GM12878 (cell line): Measurements from ENCODE around the gene JPT1. TPM values are rescaled to one million over a fixed set of nuclear protein-coding genes. Genes with fewer than 3 reads are reported as not detected.

ENCODE experiments used
- ATAC-seq: fragments of 200-7000 bp; cut with Tn5 transposase; 3 replicates; pipeline ENCODE4 v1.9.1; 2020; ENCODE audit warnings: mild to moderate bottlenecking, moderate library complexity
- BruUV-seq: library from RNA; stranded (reverse); fragments of 400-500 nt; replicated peaks from 2 replicates; lab custom pipeline; 2021; lab: Mats Ljungman, UMichigan
- CTCF ChIA-PET: fragments of 300-600 bp; sonication (Branson Sonifier 250); formaldehyde crosslinking; extraction: SDS; loops from one replicate; lab custom pipeline; 2021; ENCODE audit warnings: inconsistent platforms; lab: Yijun Ruan, JAX
- POLR2A ChIA-PET: fragments of 350-600 bp; formaldehyde crosslinking; extraction: SDS; loops from one replicate; lab custom pipeline; 2021; ENCODE audit warnings: inconsistent platforms; lab: Charles Lee
- RAD21 ChIA-PET: fragments of 300-600 bp; sonication (Branson Sonifier 250); formaldehyde crosslinking; loops from one replicate; lab custom pipeline; 2023; ENCODE audit warnings: antibody characterized with exemption; ENCODE audit not compliant: unreplicated experiment; lab: Charles Lee
- SMC1A ChIA-PET: fragments of 300-600 bp; sonication (Branson Sonifier 250); formaldehyde crosslinking; loops from one replicate; lab custom pipeline; 2023; ENCODE audit not compliant: unreplicated experiment, uncharacterized antibody; lab: Charles Lee
- DNase-seq: peaks from one replicate; pipeline ENCODE4 v3.0.0-alpha.2; 2011; ENCODE audit warnings: low read depth, low spot score
- FAIRE-seq: peaks from 3 replicates; lab custom pipeline; 2011; peaks lifted over from hg19 to GRCh38; lab: Jason Lieb, UNC
- H2AFZ ChIP-seq: 2 replicates; pipeline ENCODE4 v1.6.0; 2011; ENCODE audit warnings: low read depth, low read length, control low read depth; ENCODE audit not compliant: control insufficient read depth
- H3K27ac ChIP-seq: 2 replicates; pipeline ENCODE4 v1.5.1; 2011; ENCODE audit warnings: control low read depth; ENCODE audit not compliant: control insufficient read depth, insufficient read depth
- H3K27me3 ChIP-seq, 2 experiments: replicated peaks in 1 of 2; 2 replicates each; pipeline versions ENCODE4 v1.6.0 to v1.6.1; 2011; ENCODE audit warnings: low read length in 1 of 2; ENCODE audit not compliant: control insufficient read depth in 2 of 2, insufficient read depth in 2 of 2
- H3K36me3 ChIP-seq, 2 experiments: 2 replicates each; pipeline ENCODE4 v1.5.1; 2011; ENCODE audit warnings: low read length in 1 of 2; ENCODE audit not compliant: control insufficient read depth in 2 of 2, insufficient read depth in 2 of 2
- H3K4me1 ChIP-seq: 2 replicates; pipeline ENCODE4 v1.6.1; 2011; ENCODE audit warnings: mild to moderate bottlenecking, low read length, moderate library complexity, mixed read lengths; ENCODE audit not compliant: control insufficient read depth, insufficient read depth
- H3K4me2 ChIP-seq: 2 replicates; pipeline ENCODE4 v1.6.0; 2011; ENCODE audit warnings: control low read depth; ENCODE audit not compliant: control insufficient read depth, insufficient read depth
- H3K4me3 ChIP-seq: fragments of 200-600 bp; sonication (generic); 2 replicates; pipeline ENCODE4 v1.5.1; 2016
- H3K79me2 ChIP-seq: 2 replicates; pipeline ENCODE4 v1.6.0; 2011; ENCODE audit warnings: low read length; ENCODE audit not compliant: control insufficient read depth, insufficient read depth
- H3K9ac ChIP-seq: 2 replicates; pipeline ENCODE4 v1.8.0; 2011; ENCODE audit warnings: low read length, control low read depth, mixed read lengths; ENCODE audit not compliant: control insufficient read depth, insufficient read depth
- H3K9me3 ChIP-seq: replicated peaks from 3 replicates; pipeline ENCODE4 v1.5.1; 2011; ENCODE audit warnings: mild to moderate bottlenecking, low read length; ENCODE audit not compliant: control insufficient read depth, insufficient read depth
- H4K20me1 ChIP-seq: 2 replicates; pipeline ENCODE4 v1.6.0; 2011; ENCODE audit not compliant: control insufficient read depth, insufficient read depth
- HDAC2 ChIP-seq: fragments of 200-600 bp; sonication (generic); IDR thresholded peaks from 2 replicates; pipeline ENCODE4 v1.6.1; 2017
- TCF3 ChIP-seq: IDR thresholded peaks from 2 replicates; pipeline ENCODE4 v1.6.1; 2012; ENCODE audit warnings: low read depth, mild to moderate bottlenecking, low read length, borderline replicate concordance; ENCODE audit not compliant: insufficient read depth
- WGBS: methylation state at CpG from one replicate; pipeline ENCODE4 v1.1.6; 2016; ENCODE audit warnings: low lambda C conversion rate; ENCODE audit not compliant: insufficient replicate concordance, insufficient coverage; ENCODE audit errors: missing lambda C conversion rate; 5-methylcytosine and 5-hydroxymethylcytosine counted together
- in situ Hi-C: fragments of 300-500 bp; cut with MboI; formaldehyde crosslinking; loops from 9 replicates; pipeline ENCODE4 v1.14.3; 2018; ENCODE audit warnings: mixed read lengths
- intact Hi-C: fragments of 100-400 bp; cut with micrococcal nuclease; formaldehyde crosslinking; loops from one replicate; pipeline ENCODE4 v1.14.2; 2022; ENCODE audit not compliant: unreplicated experiment
- polyA plus RNA-seq, 11 experiments: library from polyadenylated mRNA; depleted of rRNA in 4 of 11; unstranded in 6 of 11; stranded (reverse) in 5 of 11; fragments of >200 nt; fragmentation: Nextera tagmentation in 4 of 11; fragmentation: Illumina TruSeq in 1 of 11; extraction: Ambion mirVana in 4 of 11; extraction: Trizol in 1 of 11; gene quantifications; 1 replicate in 1 of 11; 2 replicates in 10 of 11; pipeline versions ENCODE4 v1.2.1 to v1.2.3, GENCODE V29; 2011 to 2016; ENCODE audit warnings: inconsistent platforms in 2 of 11, missing spikeins in 2 of 11, low read depth in 1 of 11
- total RNA-seq, 4 experiments: library from RNA; depleted of rRNA in 3 of 4; stranded (reverse); fragments of >200 nt in 3 of 4; fragmentation: Illumina TruSeq in 1 of 4; extraction: Trizol in 1 of 4; gene quantifications; 2 replicates each; pipeline versions ENCODE4 v1.2.1 to v1.2.3, GENCODE V29; 2013 to 2021
- TF ChIP-seq, protein P1 (sequence below): IDR thresholded peaks from 2 replicates; pipeline ENCODE4 v1.6.1; 2012; ENCODE audit warnings: mild to moderate bottlenecking, low read depth, low read length
- TF ChIP-seq, protein P2 (sequence below): fragments of 450-650 bp; IDR thresholded peaks from 2 replicates; pipeline ENCODE4 v1.6.1; 2016; ENCODE audit warnings: mild to moderate bottlenecking
- TF ChIP-seq, protein P3 (sequence below): fragments of 450-650 bp; IDR thresholded peaks from 2 replicates; pipeline ENCODE4 v1.6.1; 2016; ENCODE audit warnings: mild to moderate bottlenecking, moderate library complexity, borderline replicate concordance

JPT1 gene
- total and polyA plus RNA-seq, 10 of the 15 experiments (the other 5 are each of a cell fraction or from before 2014, with no cell fraction given) = 79.7 to 651 (median 323) TPM

DNA sequence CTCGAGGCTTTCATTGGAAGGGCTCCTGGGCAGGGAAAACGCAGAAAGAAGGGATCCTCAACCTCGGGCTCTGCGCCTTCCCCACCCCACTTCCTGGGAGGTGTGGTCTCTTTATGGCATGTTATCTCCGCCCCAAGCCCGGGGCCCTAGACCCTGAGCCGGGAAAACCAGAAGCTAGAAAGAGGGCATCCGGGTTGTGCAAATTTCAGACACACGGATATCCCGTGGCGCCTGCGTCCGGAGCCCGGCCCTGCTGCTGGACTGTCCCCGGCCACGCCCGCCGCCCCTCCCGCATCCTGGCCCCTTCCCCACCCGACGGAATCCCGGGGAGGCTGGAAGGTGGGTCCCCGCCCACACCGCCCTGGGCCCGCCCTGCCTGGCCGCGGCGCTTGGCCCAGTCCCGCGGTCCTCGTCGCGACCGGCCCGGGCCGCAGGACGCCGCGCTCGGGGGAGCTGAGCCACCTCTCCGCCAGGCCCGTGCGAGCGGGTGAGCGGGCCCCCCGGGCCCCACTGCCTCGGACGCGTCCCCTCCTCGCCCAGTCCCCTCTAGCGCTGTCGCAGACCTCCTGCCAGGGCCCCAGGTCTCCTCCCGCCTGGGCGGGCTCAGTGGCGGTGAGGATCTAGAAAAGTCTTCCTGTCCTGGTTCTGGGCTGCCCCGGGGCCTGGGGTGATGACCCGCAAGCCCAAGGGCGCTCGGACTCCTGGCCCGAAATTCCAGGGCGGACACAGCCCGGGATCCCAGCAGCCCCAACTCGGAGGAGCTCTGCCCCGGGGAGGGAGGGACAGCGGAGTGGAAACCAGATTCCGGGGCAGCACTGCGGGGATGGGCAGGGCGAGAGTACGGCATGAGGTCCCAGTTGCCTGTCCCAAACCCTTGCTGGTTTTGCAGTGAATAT is 66.5 kb downstream of the JPT1 start, which contains the start of gene SLC16A5 (continued):
- 0 out of 2 replicates have a peak, but pooled peaks have one; percentile 11 for TF ChIP-seq TCF3
- TF ChIP-seq, protein P1, sequence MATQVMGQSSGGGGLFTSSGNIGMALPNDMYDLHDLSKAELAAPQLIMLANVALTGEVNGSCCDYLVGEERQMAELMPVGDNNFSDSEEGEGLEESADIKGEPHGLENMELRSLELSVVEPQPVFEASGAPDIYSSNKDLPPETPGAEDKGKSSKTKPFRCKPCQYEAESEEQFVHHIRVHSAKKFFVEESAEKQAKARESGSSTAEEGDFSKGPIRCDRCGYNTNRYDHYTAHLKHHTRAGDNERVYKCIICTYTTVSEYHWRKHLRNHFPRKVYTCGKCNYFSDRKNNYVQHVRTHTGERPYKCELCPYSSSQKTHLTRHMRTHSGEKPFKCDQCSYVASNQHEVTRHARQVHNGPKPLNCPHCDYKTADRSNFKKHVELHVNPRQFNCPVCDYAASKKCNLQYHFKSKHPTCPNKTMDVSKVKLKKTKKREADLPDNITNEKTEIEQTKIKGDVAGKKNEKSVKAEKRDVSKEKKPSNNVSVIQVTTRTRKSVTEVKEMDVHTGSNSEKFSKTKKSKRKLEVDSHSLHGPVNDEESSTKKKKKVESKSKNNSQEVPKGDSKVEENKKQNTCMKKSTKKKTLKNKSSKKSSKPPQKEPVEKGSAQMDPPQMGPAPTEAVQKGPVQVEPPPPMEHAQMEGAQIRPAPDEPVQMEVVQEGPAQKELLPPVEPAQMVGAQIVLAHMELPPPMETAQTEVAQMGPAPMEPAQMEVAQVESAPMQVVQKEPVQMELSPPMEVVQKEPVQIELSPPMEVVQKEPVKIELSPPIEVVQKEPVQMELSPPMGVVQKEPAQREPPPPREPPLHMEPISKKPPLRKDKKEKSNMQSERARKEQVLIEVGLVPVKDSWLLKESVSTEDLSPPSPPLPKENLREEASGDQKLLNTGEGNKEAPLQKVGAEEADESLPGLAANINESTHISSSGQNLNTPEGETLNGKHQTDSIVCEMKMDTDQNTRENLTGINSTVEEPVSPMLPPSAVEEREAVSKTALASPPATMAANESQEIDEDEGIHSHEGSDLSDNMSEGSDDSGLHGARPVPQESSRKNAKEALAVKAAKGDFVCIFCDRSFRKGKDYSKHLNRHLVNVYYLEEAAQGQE = peak; percentile 20; the same call in 1 of the 2 replicates
- TF ChIP-seq HDAC2 = no peak

DNA sequence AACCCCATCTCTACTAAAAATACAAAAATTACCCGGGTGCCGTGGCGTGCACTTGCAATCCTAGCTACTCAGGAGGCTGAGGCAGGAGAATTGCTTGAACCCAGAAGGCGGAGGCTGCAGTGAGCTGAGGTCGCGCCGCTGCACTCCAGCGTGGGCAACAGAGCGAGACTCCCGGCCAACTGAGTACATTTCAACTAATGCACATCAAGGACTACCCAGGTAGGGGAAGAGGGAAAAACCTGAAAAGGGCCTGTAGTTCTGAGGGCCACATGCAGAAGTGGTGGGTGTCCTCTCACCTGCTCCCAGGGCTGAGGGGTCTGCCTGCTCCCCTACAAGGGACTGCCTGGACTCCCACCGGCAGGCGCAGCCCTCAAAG is 67.1 kb downstream of the JPT1 start:
- ChIA-PET SMC1A (interaction anchor here (2.7 kb wide), 1 partner anchor 8 kb away, joined by 9 read pairs; no protein-coding TSS in a partner anchor), POLR2A (interaction anchor here (0.9 to 3.1 kb wide), 2 partner anchors 10 to 12 kb away, joined by 3 to 15 read pairs; no protein-coding TSS in a partner anchor), CTCF (interaction anchor here (0.6 to 3.1 kb wide), 2 partner anchors 27 kb away, joined by 3 to 12 read pairs; no protein-coding TSS in a partner anchor), RAD21 (interaction anchor here (0.7 to 1.7 kb wide), 2 partner anchors 8 to 37 kb away, joined by 3 to 9 read pairs; no protein-coding TSS in a partner anchor)
- peak overlapping the region; percentile 77 for H3K9ac ChIP-seq
- H3K4me1 ChIP-seq = peaks cover 13% of the 10 kb centered on the region
- in situ Hi-C loops (no loop called here), intact Hi-C loops (no loop called here)
- peak; percentile 8; the same call in 2 of the 3 replicates for ATAC-seq
- H3K4me2 ChIP-seq = peak overlapping the region; percentile 98
- no peaks in the 10 kb centered on the region for H3K36me3 ChIP-seq
- H3K27ac ChIP-seq = peak overlapping the region; percentile 50; the same call in 1 of the 2 replicates
- H3K9me3 ChIP-seq = no peaks in the 10 kb centered on the region
- no peaks in the 10 kb centered on the region for H4K20me1 ChIP-seq
- H3K4me3 ChIP-seq = peak overlapping the region; percentile 69
- H2AFZ ChIP-seq = peak overlapping the region; percentile 94
- 73% methylated on average over 12 of the region's 12 CpGs for WGBS
- H3K27me3 ChIP-seq = no peaks in the 10 kb centered on the region
- no TSS peak for BruUV-seq
- H3K79me2 ChIP-seq = no peaks in the 10 kb centered on the region
- no peak for FAIRE-seq
- no peak for DNase-seq
- TF ChIP-seq, protein P2, sequence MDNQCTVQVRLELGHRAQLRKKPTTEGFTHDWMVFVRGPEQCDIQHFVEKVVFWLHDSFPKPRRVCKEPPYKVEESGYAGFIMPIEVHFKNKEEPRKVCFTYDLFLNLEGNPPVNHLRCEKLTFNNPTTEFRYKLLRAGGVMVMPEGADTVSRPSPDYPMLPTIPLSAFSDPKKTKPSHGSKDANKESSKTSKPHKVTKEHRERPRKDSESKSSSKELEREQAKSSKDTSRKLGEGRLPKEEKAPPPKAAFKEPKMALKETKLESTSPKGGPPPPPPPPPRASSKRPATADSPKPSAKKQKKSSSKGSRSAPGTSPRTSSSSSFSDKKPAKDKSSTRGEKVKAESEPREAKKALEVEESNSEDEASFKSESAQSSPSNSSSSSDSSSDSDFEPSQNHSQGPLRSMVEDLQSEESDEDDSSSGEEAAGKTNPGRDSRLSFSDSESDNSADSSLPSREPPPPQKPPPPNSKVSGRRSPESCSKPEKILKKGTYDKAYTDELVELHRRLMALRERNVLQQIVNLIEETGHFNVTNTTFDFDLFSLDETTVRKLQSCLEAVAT = 0 out of 2 replicates have a peak, but pooled peaks have one; percentile 22
- TF ChIP-seq, protein P3, sequence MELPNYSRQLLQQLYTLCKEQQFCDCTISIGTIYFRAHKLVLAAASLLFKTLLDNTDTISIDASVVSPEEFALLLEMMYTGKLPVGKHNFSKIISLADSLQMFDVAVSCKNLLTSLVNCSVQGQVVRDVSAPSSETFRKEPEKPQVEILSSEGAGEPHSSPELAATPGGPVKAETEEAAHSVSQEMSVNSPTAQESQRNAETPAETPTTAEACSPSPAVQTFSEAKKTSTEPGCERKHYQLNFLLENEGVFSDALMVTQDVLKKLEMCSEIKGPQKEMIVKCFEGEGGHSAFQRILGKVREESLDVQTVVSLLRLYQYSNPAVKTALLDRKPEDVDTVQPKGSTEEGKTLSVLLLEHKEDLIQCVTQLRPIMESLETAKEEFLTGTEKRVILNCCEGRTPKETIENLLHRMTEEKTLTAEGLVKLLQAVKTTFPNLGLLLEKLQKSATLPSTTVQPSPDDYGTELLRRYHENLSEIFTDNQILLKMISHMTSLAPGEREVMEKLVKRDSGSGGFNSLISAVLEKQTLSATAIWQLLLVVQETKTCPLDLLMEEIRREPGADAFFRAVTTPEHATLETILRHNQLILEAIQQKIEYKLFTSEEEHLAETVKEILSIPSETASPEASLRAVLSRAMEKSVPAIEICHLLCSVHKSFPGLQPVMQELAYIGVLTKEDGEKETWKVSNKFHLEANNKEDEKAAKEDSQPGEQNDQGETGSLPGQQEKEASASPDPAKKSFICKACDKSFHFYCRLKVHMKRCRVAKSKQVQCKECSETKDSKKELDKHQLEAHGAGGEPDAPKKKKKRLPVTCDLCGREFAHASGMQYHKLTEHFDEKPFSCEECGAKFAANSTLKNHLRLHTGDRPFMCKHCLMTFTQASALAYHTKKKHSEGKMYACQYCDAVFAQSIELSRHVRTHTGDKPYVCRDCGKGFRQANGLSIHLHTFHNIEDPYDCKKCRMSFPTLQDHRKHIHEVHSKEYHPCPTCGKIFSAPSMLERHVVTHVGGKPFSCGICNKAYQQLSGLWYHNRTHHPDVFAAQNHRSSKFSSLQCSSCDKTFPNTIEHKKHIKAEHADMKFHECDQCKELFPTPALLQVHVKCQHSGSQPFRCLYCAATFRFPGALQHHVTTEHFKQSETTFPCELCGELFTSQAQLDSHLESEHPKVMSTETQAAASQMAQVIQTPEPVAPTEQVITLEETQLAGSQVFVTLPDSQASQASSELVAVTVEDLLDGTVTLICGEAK = 0 out of 2 replicates have a peak, but pooled peaks have one; percentile 22
